ENCODE results near the gene OR4C5. TPM values are rescaled to one million over a fixed set of nuclear protein-coding genes. Genes with fewer than 3 reads are reported as not detected.
"Not testable (repeated sequence)": the region's sequence is repeated elsewhere in the genome, so short reads cannot be mapped to it uniquely, and the experiment has no call there.

Gene OR4C5
- polyA plus RNA-seq, 3 donors: 0.08 TPM; not detected in 2

- no peak for TF ChIP-seq CTCF (IDR thresholded peaks at IDR 0.05)
- H3K27me3 ChIP-seq (ENCODE audit: control insufficient read depth in 2 of 2, insufficient read depth in 2 of 2, low read length in 2 of 2): no peaks in the 10 kb centered on the region
These were observed 12.3 kb downstream of the OR4C5 start for GRCh38 chr11:48354013-48354412.

GRCh38 chr11:48346286-48346685 lies 20.0 kb downstream of the OR4C5 start:
- H3K4me1 Mint-ChIP-seq; H3K4me3 Mint-ChIP-seq; intact Hi-C loops (cut with micrococcal nuclease); H3K27me3 Mint-ChIP-seq (ENCODE audit: low read depth in 3 of 3); DNase-seq; H4K20me1 ChIP-seq (ENCODE audit: insufficient read depth, low read length); H3K27me3 ChIP-seq (ENCODE audit: control insufficient read depth in 2 of 2, insufficient read depth in 2 of 2, low read length in 2 of 2); H3K4me3 ChIP-seq (replicated peaks in 1 of 3; ENCODE audit: low read depth in 2 of 3, low read length in 3 of 3); H2AFZ ChIP-seq (ENCODE audit: insufficient read depth, low read depth, low read length, poor library complexity, severe bottlenecking); H3K4me1 ChIP-seq (ENCODE audit: control insufficient read depth in 1 of 2, insufficient read depth in 2 of 2, low read length in 2 of 2); H3K27ac Mint-ChIP-seq; H3K9ac ChIP-seq (ENCODE audit: insufficient read depth, low read length, poor library complexity, severe bottlenecking); H3K36me3 ChIP-seq (replicated peaks in 1 of 2; ENCODE audit: control insufficient read depth in 1 of 2, insufficient read depth in 2 of 2, low read length in 2 of 2); H3K36me3 Mint-ChIP-seq; H3K4me2 ChIP-seq (replicated peaks; ENCODE audit: extremely low read depth, low read length, poor library complexity, severe bottlenecking); H3K27ac ChIP-seq (ENCODE audit: low read depth in 1 of 2, low read length in 2 of 2); H3K79me2 ChIP-seq (ENCODE audit: insufficient read depth, low read length): not testable (repeated sequence)
- peaks cover 11 to 12% of the 10 kb centered on the region in 2 donors for H3K9me3 ChIP-seq (replicated peaks in 1 of 2; ENCODE audit: control insufficient read depth in 1 of 2, insufficient read depth in 1 of 2, low read length in 2 of 2)
- 72% methylated on average over 2 of the region's 5 CpGs for WGBS (ENCODE audit: insufficient coverage)
- H3K9me3 Mint-ChIP-seq: peaks cover 6 to 36% (median 23%) of the 10 kb centered on the region in 7 donors

More at GRCh38 chr11:48354013-48354412, 12.3 kb downstream of the OR4C5 start:
- Histone ChIP-seq H3K9me3 (replicated peaks in 1 of 2; ENCODE audit: control insufficient read depth in 1 of 2, insufficient read depth in 1 of 2, low read length in 2 of 2) (peaks cover 13 to 14% of the 10 kb centered on the region in 2 donors), H3K4me2 (replicated peaks; ENCODE audit: extremely low read depth, low read length, poor library complexity, severe bottlenecking) (no peak overlapping the region), H2AFZ (ENCODE audit: insufficient read depth, low read depth, low read length, poor library complexity, severe bottlenecking) (no peak overlapping the region), H3K4me3 (replicated peaks in 1 of 3; ENCODE audit: low read depth in 2 of 3, low read length in 3 of 3) (no peak overlapping the region), H3K27ac (ENCODE audit: low read depth in 1 of 2, low read length in 2 of 2) (no peak overlapping the region), H3K79me2 (ENCODE audit: insufficient read depth, low read length) (no peaks in the 10 kb centered on the region), H3K4me1 (ENCODE audit: control insufficient read depth in 1 of 2, insufficient read depth in 2 of 2, low read length in 2 of 2) (no peaks in the 10 kb centered on the region), H3K9ac (ENCODE audit: insufficient read depth, low read length, poor library complexity, severe bottlenecking) (no peak overlapping the region), H3K36me3 (replicated peaks in 1 of 2; ENCODE audit: control insufficient read depth in 1 of 2, insufficient read depth in 2 of 2, low read length in 2 of 2) (no peaks in the 10 kb centered on the region), H4K20me1 (ENCODE audit: insufficient read depth, low read length) (no peaks in the 10 kb centered on the region)
- WGBS (ENCODE audit: insufficient coverage): 100% methylated on average over 1 of the region's 4 CpGs
- DNase-seq: no peak
- no peaks in the 10 kb centered on the region for H3K27me3 Mint-ChIP-seq (ENCODE audit: low read depth in 3 of 3)
- H3K27ac Mint-ChIP-seq: no peak overlapping the region
- no peak overlapping the region for H3K4me3 Mint-ChIP-seq
- H3K9me3 Mint-ChIP-seq: peaks cover 9 to 25% (median 20%) of the 10 kb centered on the region in 7 donors
- no peaks in the 10 kb centered on the region for H3K4me1 Mint-ChIP-seq
- no peaks in the 10 kb centered on the region for H3K36me3 Mint-ChIP-seq
- intact Hi-C loops (cut with micrococcal nuclease): no loop called here

- WGBS (ENCODE audit: insufficient coverage): no CpG with 5 or more reads among the region's 2 CpGs
- H3K79me2 ChIP-seq (ENCODE audit: insufficient read depth, low read length); H3K36me3 Mint-ChIP-seq; H3K4me1 ChIP-seq (ENCODE audit: control insufficient read depth in 1 of 2, insufficient read depth in 2 of 2, low read length in 2 of 2); H3K4me3 ChIP-seq (replicated peaks in 1 of 3; ENCODE audit: low read depth in 2 of 3, low read length in 3 of 3); H4K20me1 ChIP-seq (ENCODE audit: insufficient read depth, low read length); H3K4me3 Mint-ChIP-seq; H3K4me1 Mint-ChIP-seq; H3K27me3 Mint-ChIP-seq (ENCODE audit: low read depth in 3 of 3); H3K36me3 ChIP-seq (replicated peaks in 1 of 2; ENCODE audit: control insufficient read depth in 1 of 2, insufficient read depth in 2 of 2, low read length in 2 of 2); DNase-seq; H3K27me3 ChIP-seq (ENCODE audit: control insufficient read depth in 2 of 2, insufficient read depth in 2 of 2, low read length in 2 of 2); H2AFZ ChIP-seq (ENCODE audit: insufficient read depth, low read depth, low read length, poor library complexity, severe bottlenecking); H3K27ac Mint-ChIP-seq; H3K4me2 ChIP-seq (replicated peaks; ENCODE audit: extremely low read depth, low read length, poor library complexity, severe bottlenecking); H3K9ac ChIP-seq (ENCODE audit: insufficient read depth, low read length, poor library complexity, severe bottlenecking); H3K27ac ChIP-seq (ENCODE audit: low read depth in 1 of 2, low read length in 2 of 2); intact Hi-C loops (cut with micrococcal nuclease): not testable (repeated sequence)
- H3K9me3 Mint-ChIP-seq: peaks cover 6 to 30% (median 18%) of the 10 kb centered on the region in 7 donors
- peaks cover 11 to 12% of the 10 kb centered on the region in 2 donors for H3K9me3 ChIP-seq (replicated peaks in 1 of 2; ENCODE audit: control insufficient read depth in 1 of 2, insufficient read depth in 1 of 2, low read length in 2 of 2)
These were observed 23.8 kb downstream of the OR4C5 start for GRCh38 chr11:48342505-48342904.
